Kidney (tissue), 14 donors: ENCODE data around the gene VWF. TPM values are rescaled to one million over a fixed set of nuclear protein-coding genes. Genes with fewer than 3 reads are reported as not detected.

Experiments used
- DNase-seq, 5 donors: peaks; one replicate each; pipeline ENCODE4 v3.0.0-alpha.2; 2013 to 2020
- FAIRE-seq: peaks from 2 replicates; lab custom pipeline; 2012; peaks lifted over from hg19 to GRCh38; lab: Jason Lieb, UNC
- H3K27ac ChIP-seq, 2 donors: one replicate each; pipeline ENCODE4 v1.7.0; 2013; ENCODE audit warnings: low read depth in 2 of 2, low read length in 2 of 2, inconsistent platforms in 1 of 2
- H3K27me3 ChIP-seq: one replicate; pipeline ENCODE4 v1.7.1; 2013; ENCODE audit warnings: low read length, inconsistent platforms; ENCODE audit not compliant: control insufficient read depth, insufficient read depth
- H3K36me3 ChIP-seq, 3 donors: one replicate each; pipeline versions ENCODE4 v1.7.0 to v1.7.1; 2013; ENCODE audit warnings: low read length in 3 of 3, control low read depth in 1 of 3, inconsistent platforms in 1 of 3; ENCODE audit not compliant: insufficient read depth in 3 of 3, control insufficient read depth in 2 of 3
- H3K4me1 ChIP-seq, 3 donors: one replicate each; pipeline versions ENCODE4 v1.7.0 to v1.7.1; 2013; ENCODE audit warnings: low read length in 3 of 3, inconsistent platforms in 1 of 3, low read depth in 1 of 3; ENCODE audit not compliant: control insufficient read depth in 2 of 3, insufficient read depth in 2 of 3
- H3K4me3 ChIP-seq, 3 donors: one replicate each; pipeline versions ENCODE4 v1.7.0 to v1.8.1; 2013; ENCODE audit warnings: low read length in 3 of 3, control low read depth in 1 of 3, inconsistent platforms in 1 of 3
- H3K9ac ChIP-seq, 3 donors: one replicate each; pipeline versions ENCODE4 v1.7.0 to v1.7.1; 2013; ENCODE audit warnings: low read length in 3 of 3, control low read depth in 1 of 3, inconsistent platforms in 1 of 3
- H3K9me3 ChIP-seq, 3 donors: one replicate each; pipeline versions ENCODE4 v1.7.0 to v1.7.1; 2013; ENCODE audit warnings: low read length in 3 of 3, control low read depth in 1 of 3, inconsistent platforms in 1 of 3; ENCODE audit not compliant: control insufficient read depth in 2 of 3, insufficient read depth in 1 of 3
- CTCF ChIP-seq: IDR thresholded peaks from 3 replicates; pipeline ENCODE4 v1.5.1; 2012; ENCODE audit warnings: mild to moderate bottlenecking, moderate library complexity, borderline replicate concordance; ENCODE audit not compliant: insufficient read depth; ENCODE audit errors: extremely low read depth
- intact Hi-C: fragments of 100-400 bp; cut with DNase I; formaldehyde crosslinking; loops from one replicate; pipeline ENCODE4 v1.11.1; 2022
- polyA plus RNA-seq: library from polyadenylated mRNA; stranded (reverse); fragments of 350-450 nt; fragmentation: Illumina TruSeq; extraction: RNeasy Lipid Tissue Mini Kit (QIAGEN cat#74804); gene quantifications from one replicate; pipeline ENCODE4 v1.2.3, GENCODE V29; 2014; ENCODE audit warnings: low read depth, low replicate concordance; ENCODE audit not compliant: insufficient read depth
- total RNA-seq: library from RNA; stranded (reverse); fragmentation: NEBNext Ultra II Directional; extraction: Animal tissue kit (Norgen Biotek cat#: 25700); gene quantifications from one replicate; pipeline ENCODE4 v1.2.1, GENCODE V29; 2021
- donor health status: control.
- donor health status: control.
- donor health status: control.
- donor health status: control.
- donor health status: control.
- donor health status: DM: yes; HTN: yes; CAD: no.
- donor health status: Normal renal cell carcinoma (clear cell type).

VWF gene
- total and polyA plus RNA-seq, 2 donors from 2014 or later = 9.6 to 183 TPM

- intact Hi-C loops = loop anchor here (10.0 kb wide), 1 partner anchor 65 kb away; no protein-coding TSS in a partner anchor
- H3K9me3 ChIP-seq = no peaks in the 10 kb centered on the region
- no peak for DNase-seq
- H3K4me1 ChIP-seq = peaks cover 0 to 18% (median 5%) of the 10 kb centered on the region in 3 donors
- H3K27ac ChIP-seq = no peak overlapping the region
- no peak for FAIRE-seq
- no peaks in the 10 kb centered on the region for H3K36me3 ChIP-seq
- H3K27me3 ChIP-seq = no peaks in the 10 kb centered on the region
- H3K9ac ChIP-seq = no peak overlapping the region
- TF ChIP-seq CTCF = no peak
- H3K4me3 ChIP-seq = no peak overlapping the region
Observed at GRCh38 chr12:6049992-6050391, 74.5 kb downstream of the VWF start.

GRCh38 chr12:6049587-6049986, 74.9 kb downstream of the VWF start:
- peaks cover 0 to 18% (median 5%) of the 10 kb centered on the region in 3 donors for H3K4me1 ChIP-seq
- H3K27ac ChIP-seq = no peak overlapping the region
- no peaks in the 10 kb centered on the region for H3K27me3 ChIP-seq
- FAIRE-seq (no peak), DNase-seq (no peak)
- H3K36me3 ChIP-seq = no peaks in the 10 kb centered on the region
- no peak overlapping the region for H3K9ac ChIP-seq
- no peaks in the 10 kb centered on the region for H3K9me3 ChIP-seq
- no peak overlapping the region for H3K4me3 ChIP-seq
- intact Hi-C loops = loop anchor here (10.0 kb wide), 1 partner anchor 65 kb away; no protein-coding TSS in a partner anchor
- TF ChIP-seq CTCF = no peak

GRCh38 chr12:6047249-6048237, 76.9 kb downstream of the VWF start:
- no peaks in the 10 kb centered on the region for H3K36me3 ChIP-seq

More at GRCh38 chr12:6047249-6048237, 76.9 kb downstream of the VWF start:
- Histone ChIP-seq H3K4me1 (peaks cover 0 to 5% (median 4%) of the 10 kb centered on the region in 3 donors), H3K9ac (no peak overlapping the region), H3K4me3 (no peak overlapping the region), H3K27ac (no peak overlapping the region), H3K9me3 (no peaks in the 10 kb centered on the region), H3K27me3 (no peaks in the 10 kb centered on the region)
- TF ChIP-seq CTCF = no peak
- DNase-seq (no peak), FAIRE-seq (no peak)
- intact Hi-C loops = loop anchor here (10.0 kb wide), 1 partner anchor 63 kb away; no protein-coding TSS in a partner anchor
